Stomach (tissue), 9 donors: ENCODE data around the gene NRDE2. TPM values are rescaled to one million over a fixed set of nuclear protein-coding genes. Genes with fewer than 3 reads are reported as not detected.

Source experiments
- DNase-seq, 2 donors: peaks; one replicate each; pipeline versions ENCODE4 v3.0.0 to v3.0.0-alpha.2; 2013 to 2019
- H3K27ac ChIP-seq, 5 donors: fragments of 200-600 bp in 4 of 5; sonication (generic) in 4 of 5; one replicate each; pipeline ENCODE4 v1.5.1; 2013 to 2019; ENCODE audit warnings: mild to moderate bottlenecking in 1 of 5, moderate library complexity in 1 of 5
- H3K27me3 ChIP-seq, 3 donors: fragments of 200-600 bp; sonication (generic); one replicate each; pipeline ENCODE4 v1.5.1; 2017 to 2019; ENCODE audit warnings: mixed run types in 1 of 3
- H3K36me3 ChIP-seq, 4 donors: fragments of 200-600 bp; sonication (generic); 1 replicate in 3 of 4; 2 replicates in 1 of 4; pipeline ENCODE4 v1.5.1; 2016 to 2019
- H3K4me1 ChIP-seq, 4 donors: fragments of 200-600 bp; sonication (generic); one replicate each; pipeline ENCODE4 v1.5.1; 2016 to 2019
- H3K4me3 ChIP-seq, 4 donors: fragments of 200-600 bp; sonication (generic) in 3 of 4; one replicate each; pipeline ENCODE4 v1.5.1; 2016 to 2019; ENCODE audit warnings: mild to moderate bottlenecking in 1 of 4
- H3K9me3 ChIP-seq, 4 donors: fragments of 200-600 bp; sonication (generic); one replicate each; pipeline ENCODE4 v1.5.1; 2016 to 2019
- CTCF ChIP-seq, 7 experiments: fragments of 450-650 bp in 4 of 7; fragments of 200-600 bp in 3 of 7; sonication (generic) in 3 of 7; IDR thresholded peaks; one replicate each; pipeline ENCODE4 v1.5.1; 2016 to 2019; ENCODE audit warnings: antibody characterized with exemption in 7 of 7, control low read depth in 2 of 7, mild to moderate bottlenecking in 1 of 7
- EP300 ChIP-seq: sonication (generic); formaldehyde crosslinking; IDR thresholded peaks from one replicate; pipeline ENCODE4 v1.6.1; 2017; ENCODE audit warnings: antibody characterized with exemption
- POLR2A ChIP-seq, 4 donors: fragments of 450-650 bp; IDR thresholded peaks; one replicate each; pipeline ENCODE4 v1.6.1; 2016; ENCODE audit warnings: antibody characterized with exemption in 4 of 4, control low read depth in 2 of 4, mild to moderate bottlenecking in 1 of 4, moderate library complexity in 1 of 4
- POLR2AphosphoS5 ChIP-seq, 3 donors: sonication (generic); formaldehyde crosslinking; IDR thresholded peaks; one replicate each; pipeline ENCODE4 v1.6.1; 2016; ENCODE audit warnings: antibody characterized with exemption in 3 of 3
- WGBS, 5 donors: extraction: QIAGEN DNeasy Blood & Tissue Kit in 3 of 5; methylation state at CpG; one replicate each; pipeline versions ENCODE4 v1.1.5 to v1.1.7; 2013 to 2018; 5-methylcytosine and 5-hydroxymethylcytosine counted together
- intact Hi-C: fragments of 100-400 bp; cut with DNase I; formaldehyde crosslinking; loops from one replicate; pipeline ENCODE4 v1.15.1; 2023; ENCODE audit warnings: low total_unique reads
- polyA plus RNA-seq, 3 donors: library from polyadenylated mRNA; stranded (reverse); fragments of 200-250 nt; gene quantifications; one replicate each; pipeline ENCODE4 v1.2.3, GENCODE V29; 2013
- total RNA-seq, 5 donors: library from RNA; depleted of rRNA; stranded (reverse); fragments of >200 nt; gene quantifications; one replicate each; pipeline versions ENCODE4 v1.1.0 to v1.2.3, GENCODE V29; 2014 to 2016
- donor health status: healthy with polysubstance abuse.
- donor health status: Bipolar disorder and iron deficiency.
- donor health status: healthy.

Gene NRDE2
- total and polyA plus RNA-seq, 8 donors: 5.7 to 34.8 (median 15.7) TPM

GRCh38 chr14:90288651-90289355 lies 42.9 kb downstream of the NRDE2 start:
- H3K4me3 ChIP-seq: no peak overlapping the region
- no peak for TF ChIP-seq POLR2AphosphoS5 (IDR thresholded peaks at IDR 0.05)
- TF ChIP-seq CTCF (IDR thresholded peaks at IDR 0.05): no peak
- TF ChIP-seq POLR2A (IDR thresholded peaks at IDR 0.05): no peak
- no peak for TF ChIP-seq EP300
- peaks cover 49 to 93% (median 87%) of the 10 kb centered on the region in 4 donors for H3K36me3 ChIP-seq
- H3K4me1 ChIP-seq: peaks cover 0 to 21% (median 8%) of the 10 kb centered on the region in 4 donors
- 51 to 71% (median 67%) methylated on average over 10 to 12 of the region's 12 CpGs for WGBS, 5 donors
- H3K27me3 ChIP-seq: no peaks in the 10 kb centered on the region
- peak in 1 of 2 donors; percentile 73 for DNase-seq
- intact Hi-C loops: no loop called here
- H3K9me3 ChIP-seq: no peaks in the 10 kb centered on the region
- H3K27ac ChIP-seq: peak overlapping the region in 1 of 5 donors; percentile 55

GRCh38 chr14:90287791-90288190 lies 44.0 kb downstream of the NRDE2 start:
- H3K27ac ChIP-seq: peak overlapping the region in 1 of 5 donors; percentile 55
- no peaks in the 10 kb centered on the region for H3K27me3 ChIP-seq
- 81 to 93% (median 86%) methylated on average over 14 of the region's 14 CpGs for WGBS, 5 donors
- no peaks in the 10 kb centered on the region for H3K9me3 ChIP-seq
- H3K4me3 ChIP-seq: no peak overlapping the region
- TF ChIP-seq CTCF (IDR thresholded peaks at IDR 0.05) (no peak), EP300 (no peak), POLR2A (IDR thresholded peaks at IDR 0.05) (no peak), POLR2AphosphoS5 (IDR thresholded peaks at IDR 0.05) (no peak)
- DNase-seq: no peak
- peaks cover 0 to 21% (median 8%) of the 10 kb centered on the region in 4 donors for H3K4me1 ChIP-seq
- intact Hi-C loops: no loop called here
- peaks cover 49 to 97% (median 92%) of the 10 kb centered on the region in 4 donors for H3K36me3 ChIP-seq

GRCh38 chr14:90281756-90282155 lies 50.0 kb downstream of the NRDE2 start:
- H3K9me3 ChIP-seq: no peaks in the 10 kb centered on the region
- no peak overlapping the region for H3K4me3 ChIP-seq
- TF ChIP-seq CTCF (IDR thresholded peaks at IDR 0.05) (no peak), POLR2A (IDR thresholded peaks at IDR 0.05) (no peak), EP300 (no peak)
- H3K4me1 ChIP-seq: no peaks in the 10 kb centered on the region
- intact Hi-C loops: no loop called here
- peaks cover 37 to 97% (median 90%) of the 10 kb centered on the region in 4 donors for H3K36me3 ChIP-seq
- DNase-seq: no peak
- H3K27ac ChIP-seq: no peak overlapping the region
- no peaks in the 10 kb centered on the region for H3K27me3 ChIP-seq

GRCh38 chr14:90281261-90281660 lies 50.5 kb downstream of the NRDE2 start:
- peaks cover 32 to 97% (median 91%) of the 10 kb centered on the region in 4 donors for H3K36me3 ChIP-seq
- no peaks in the 10 kb centered on the region for H3K4me1 ChIP-seq
- WGBS, 5 donors: 75 to 88% (median 85%) methylated on average over 7 to 8 of the region's 8 CpGs
- no peak overlapping the region for H3K27ac ChIP-seq
- intact Hi-C loops: no loop called here
- H3K4me3 ChIP-seq: no peak overlapping the region
- TF ChIP-seq POLR2AphosphoS5 (IDR thresholded peaks at IDR 0.05): no peak
- no peak for TF ChIP-seq EP300
- TF ChIP-seq POLR2A (IDR thresholded peaks at IDR 0.05): no peak
- no peak for TF ChIP-seq CTCF (IDR thresholded peaks at IDR 0.05)
- no peak for DNase-seq
- no peaks in the 10 kb centered on the region for H3K9me3 ChIP-seq
- no peaks in the 10 kb centered on the region for H3K27me3 ChIP-seq
